Stimulated activated CD8-positive, alpha-beta memory T cell treated with anti-CD3 and anti-CD28 coated beads, Interleukin-12 subunit alpha, Interleukin-12 subunit beta, amount 100 ng/mL, for 4 hours (primary cell): ENCODE measurements around the gene CORO7.

Source experiments
- DNase-seq: peaks from one replicate; pipeline ENCODE4 v3.0.0-alpha.2; 2020; ENCODE audit warnings: low read depth

Gene CORO7

DNA sequence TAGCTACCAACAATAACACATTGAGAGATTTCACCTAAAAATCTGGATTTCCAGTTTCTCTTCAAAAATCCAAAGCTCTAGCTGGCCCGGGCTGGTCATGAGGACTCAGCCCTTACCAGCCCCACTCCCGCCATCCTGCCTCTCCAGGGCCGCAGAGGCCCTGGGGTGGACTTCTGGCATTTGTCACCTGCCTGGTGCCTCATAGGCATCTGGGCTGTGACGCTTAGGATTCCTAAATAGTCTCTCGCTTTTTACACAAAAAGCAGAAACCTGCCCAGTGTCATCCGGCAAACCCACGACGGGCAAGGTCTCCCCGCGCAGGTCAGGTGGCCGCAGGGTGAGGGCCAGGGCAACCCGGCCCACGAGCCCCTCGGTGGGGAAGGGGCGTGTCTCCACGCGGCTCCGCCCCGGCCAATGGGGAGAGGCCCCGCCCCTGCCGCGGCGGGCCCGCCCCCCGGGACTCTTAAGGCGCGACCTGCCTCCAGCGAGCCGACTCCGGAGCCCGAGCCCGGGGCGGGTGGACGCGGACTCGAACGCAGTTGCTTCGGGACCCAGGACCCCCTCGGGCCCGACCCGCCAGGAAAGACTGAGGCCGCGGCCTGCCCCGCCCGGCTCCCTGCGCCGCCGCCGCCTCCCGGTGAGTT lies 44.9 kb downstream of the CORO7 start, which contains the start of gene VASN:
TSS of gene VASN (plus strand) at position 492 of the 644 bp plus-strand sequence. CDS start 9,030 bp downstream, outside the sequence.
- peak; percentile 55 for DNase-seq

DNA sequence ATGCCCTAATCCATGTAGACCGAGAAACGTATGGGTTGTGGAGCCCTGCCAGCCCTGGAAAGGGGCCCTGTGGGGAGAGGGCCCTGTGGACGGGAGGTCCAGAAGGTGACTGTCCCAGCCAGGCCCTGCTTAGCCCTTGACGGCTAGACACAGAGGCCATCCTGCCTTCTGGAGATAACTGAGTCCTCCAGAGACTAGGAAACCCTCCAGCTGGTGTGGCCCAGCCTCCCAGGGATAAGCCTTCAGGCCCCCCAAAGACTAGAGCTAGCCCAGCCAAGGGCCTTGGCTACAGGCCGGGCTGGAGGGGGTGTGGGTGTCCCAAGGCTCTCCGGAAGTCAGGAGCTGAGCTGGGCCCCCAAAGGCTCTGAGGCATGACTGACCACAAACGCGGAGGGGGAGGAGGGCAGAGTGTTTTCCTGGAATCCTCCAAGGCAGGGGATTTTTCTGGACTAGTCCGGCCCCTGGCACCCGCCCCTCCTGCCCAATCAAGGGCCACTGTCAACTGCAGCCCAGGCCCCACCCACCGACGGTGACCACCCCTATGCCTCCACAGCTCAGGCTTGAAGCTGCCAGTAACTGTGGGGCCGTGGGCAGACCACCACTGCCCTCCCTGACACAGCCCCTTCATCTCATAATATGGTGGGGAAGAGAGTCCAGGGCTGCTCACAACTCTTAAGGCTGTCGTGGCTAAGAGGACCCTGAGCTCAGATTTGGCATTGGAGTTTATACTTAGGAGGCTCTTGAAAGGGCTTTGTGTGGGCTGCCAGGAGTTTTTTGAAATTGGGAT lies 45.6 kb downstream of the CORO7 start:
- DNase-seq: no peak

DNA sequence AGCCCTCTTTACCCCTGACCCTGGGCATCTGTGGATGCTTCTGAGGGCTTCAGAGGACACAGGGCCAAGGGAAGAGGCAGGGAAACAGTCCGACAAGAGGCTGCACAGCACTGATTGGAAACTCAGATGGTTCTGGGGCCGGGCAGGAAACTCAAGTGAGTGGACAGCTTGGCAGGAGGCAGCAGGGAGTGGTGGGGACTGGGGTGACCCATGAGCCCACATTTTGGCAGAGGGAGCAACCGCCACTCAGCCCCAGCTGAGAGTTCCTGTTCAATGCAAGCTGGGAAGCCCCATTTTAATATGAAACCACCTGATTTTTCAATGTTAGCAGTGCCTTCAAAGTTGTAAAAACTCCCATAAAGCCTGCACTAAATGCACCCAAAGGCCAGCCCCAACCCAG lies 46.2 kb downstream of the CORO7 start:
- no peak for DNase-seq

DNA sequence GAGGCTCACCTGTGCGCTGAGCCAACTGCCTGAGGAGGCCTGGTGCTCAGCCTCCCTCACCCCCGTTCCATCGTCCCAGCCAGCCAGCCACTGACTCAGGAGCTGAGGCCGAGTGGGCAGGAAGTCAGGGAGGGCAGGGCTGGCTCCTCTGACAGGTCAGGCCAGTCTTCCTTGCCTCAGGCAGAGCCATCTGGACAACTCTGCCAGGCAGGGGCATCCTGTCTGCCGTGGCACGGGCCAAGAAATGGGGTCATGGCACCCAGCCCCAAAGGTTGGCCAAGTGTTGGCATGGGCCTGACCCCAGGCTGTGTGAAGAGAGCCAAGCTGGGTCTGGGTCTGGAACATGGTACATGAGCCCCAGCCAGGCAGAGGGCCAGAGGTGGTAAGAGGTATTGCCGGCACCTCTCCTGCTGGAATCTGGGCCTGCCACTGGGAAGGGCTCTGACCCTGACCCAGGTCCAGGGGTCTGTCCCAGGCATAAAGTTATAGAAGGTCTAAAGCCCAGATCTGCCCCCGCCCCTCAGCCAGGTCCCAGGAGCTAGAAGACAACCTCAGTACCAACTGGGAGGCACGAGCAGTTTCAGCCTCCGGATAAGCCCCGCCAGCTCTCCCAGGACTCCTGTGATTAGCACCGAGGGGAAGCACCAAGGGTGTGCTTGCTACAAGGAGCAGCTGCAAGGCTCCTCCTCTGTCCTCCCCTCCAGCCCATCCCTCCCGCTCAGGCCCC lies 47.2 kb downstream of the CORO7 start:
- no peak for DNase-seq

DNA sequence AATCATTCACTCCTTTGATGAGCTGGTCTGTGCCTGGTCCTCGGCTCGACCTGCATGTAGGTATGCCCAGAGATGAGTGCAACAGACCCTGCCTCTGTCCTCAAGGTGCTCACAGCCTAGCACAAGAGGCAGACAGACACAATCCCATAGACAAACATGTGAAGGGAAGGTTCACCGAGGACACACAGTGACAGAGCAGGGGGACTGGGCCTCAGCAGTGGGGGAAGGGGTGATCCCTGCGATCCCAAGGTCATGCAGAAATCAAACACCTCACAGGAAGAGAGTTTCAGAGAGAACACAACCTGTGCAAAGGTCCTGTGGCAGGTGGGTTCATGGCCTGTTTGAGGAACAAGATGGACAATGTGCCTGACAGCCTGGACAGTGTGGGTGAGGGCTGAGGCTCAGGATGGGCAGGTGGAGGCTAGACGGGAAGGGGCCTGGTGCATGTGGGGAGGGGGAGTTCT lies 49.0 kb downstream of the CORO7 start:
- no peak for DNase-seq

DNA sequence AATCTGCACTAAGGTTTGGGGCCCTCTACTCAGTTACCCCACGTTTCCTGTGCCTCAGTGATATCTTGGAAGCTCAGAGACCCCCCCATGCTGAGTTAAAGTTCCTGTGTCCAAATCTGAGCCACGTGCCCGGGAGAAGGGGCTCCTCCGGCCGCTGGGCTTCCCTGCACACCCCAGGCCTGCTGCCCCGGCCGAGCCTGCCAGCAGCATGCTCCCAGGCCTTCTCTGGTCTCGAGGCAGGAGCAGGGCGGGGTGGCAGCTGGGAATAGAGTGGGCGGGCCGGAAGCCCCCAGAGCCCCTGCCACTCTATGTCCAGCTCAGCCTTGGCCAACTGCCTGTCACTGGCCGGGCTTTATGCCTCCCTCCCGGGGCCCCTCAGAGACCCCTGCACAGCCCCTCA lies 50.4 kb downstream of the CORO7 start:
- no peak for DNase-seq

DNA sequence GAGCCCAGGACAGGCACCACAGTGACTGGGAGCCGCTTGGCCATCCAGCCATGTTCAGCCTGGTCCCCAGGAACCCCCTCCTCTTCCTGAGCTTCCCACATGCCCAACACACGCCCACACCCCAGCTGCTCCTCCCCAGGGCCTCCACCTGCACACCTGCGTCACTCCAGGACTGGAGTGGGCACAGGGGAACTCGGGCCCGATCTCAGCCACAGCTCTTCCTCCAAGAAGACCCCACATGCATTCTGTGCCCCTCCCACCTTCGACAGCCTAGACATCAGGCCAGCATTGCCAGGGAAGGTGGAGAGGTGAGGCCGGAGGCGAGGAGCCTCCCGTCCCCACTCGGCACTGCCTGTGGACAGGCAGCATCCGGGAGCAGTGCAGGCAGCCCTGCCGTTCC lies 50.8 kb downstream of the CORO7 start:
- DNase-seq: no peak

DNA sequence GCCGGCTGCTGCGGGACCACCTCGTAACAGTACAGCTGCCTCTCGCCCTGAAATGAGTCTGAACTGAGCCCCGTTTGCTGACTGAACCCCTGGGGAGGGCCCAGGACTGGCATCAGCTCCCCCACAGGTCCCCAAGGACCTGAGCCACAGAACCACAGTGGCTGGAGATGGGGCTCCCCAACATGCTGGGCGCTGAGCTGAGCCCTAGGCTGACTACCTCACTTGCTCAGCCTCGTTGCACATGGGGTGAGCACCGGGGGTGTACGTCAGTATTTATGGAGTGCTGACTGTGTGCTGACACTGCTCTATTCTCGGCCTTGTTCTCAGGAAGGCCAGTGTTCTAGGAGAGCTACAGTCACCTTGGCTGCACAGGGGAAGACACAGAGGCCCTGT lies 51.4 kb downstream of the CORO7 start:
- no peak for DNase-seq

DNA sequence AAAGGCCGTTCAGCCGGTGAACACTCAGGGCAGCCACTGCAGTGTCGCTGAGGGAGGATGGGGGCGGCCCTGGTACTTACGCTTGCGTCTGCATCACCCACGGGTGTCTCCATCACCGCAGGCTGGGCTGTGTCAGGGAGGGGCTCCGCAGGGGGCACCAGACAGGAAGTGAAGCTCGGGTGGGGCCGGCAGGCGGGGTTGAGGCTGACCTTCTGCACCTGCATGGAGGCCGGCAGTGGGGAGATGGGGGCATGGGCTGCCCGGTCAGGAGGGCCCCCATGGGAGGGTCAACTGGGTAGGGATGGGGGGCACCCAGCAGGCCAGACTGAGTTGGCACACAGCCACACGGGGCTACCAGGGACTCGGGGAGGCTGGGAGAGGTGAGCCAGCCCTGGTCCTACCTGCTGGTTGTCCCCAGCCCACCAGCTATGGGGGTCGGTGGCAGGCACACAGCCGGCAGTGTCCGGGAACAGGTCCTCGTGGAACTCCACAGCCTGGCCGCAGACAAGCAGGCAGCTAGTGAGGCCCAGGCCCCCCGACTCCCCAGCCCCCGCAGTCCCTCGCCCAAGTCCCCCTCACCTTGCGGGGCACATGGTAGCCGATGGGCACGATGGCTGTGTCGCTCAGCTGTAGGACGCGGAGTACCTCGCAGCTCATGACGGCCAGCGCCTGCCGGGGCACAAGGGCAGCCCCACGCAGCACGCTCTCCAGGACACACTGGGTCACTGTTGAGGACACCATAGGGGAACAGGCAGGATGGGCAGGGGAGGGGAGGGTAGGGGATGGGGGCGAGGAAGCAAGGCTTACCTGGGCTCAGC lies 52.0 kb downstream of the CORO7 start:
- DNase-seq: no peak

DNA sequence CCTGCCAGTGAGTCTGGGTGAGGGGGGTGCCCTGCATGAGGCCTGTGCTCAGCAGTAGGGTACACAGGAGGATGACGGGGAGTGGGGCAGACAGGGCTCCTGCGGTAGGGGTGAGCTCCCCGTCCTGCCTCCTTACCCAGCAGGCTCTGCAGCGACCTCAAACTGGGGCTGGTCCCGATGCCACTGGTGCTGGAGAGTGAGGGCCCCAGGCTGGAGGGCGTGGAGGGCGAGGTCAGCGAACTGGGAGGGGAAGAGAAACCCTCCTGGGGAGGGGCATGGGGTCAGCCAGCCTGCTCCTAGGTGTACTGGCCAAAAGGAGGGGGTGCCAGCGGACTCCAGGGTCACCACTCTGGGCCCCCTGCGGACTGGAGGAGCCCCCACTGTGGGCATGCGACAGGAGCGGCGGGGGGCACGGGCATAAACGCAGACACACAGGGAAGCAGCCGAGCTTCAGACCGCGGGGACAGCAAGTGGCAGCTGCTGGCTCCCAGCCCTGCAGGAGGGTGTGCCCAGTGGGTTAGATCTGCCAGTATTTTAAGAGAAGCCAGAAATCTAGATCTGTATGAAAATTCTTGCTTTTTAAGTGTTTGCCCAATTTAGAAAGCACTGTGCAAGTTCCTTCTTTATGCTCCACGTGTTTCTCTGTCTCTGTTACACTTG lies 53.8 kb downstream of the CORO7 start:
- DNase-seq: no peak

DNA sequence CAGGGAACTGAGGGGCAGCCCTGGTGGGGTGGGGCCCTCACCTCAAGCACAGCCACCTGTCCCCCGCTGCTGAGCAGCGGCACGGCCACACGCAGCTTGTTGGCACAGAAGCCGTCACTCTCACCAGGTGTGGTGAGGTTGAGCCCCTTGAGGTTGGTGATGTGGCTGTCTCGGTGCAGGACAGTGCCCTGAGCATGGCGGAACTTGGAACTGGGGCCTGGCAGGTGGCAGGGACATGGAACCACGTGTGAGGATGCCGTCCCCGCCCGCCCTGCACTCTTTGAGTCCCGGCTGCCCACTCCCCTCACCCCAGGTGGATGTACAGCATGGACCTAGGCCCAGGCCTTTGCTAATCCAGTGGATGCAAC lies 54.5 kb downstream of the CORO7 start:
- no peak for DNase-seq

DNA sequence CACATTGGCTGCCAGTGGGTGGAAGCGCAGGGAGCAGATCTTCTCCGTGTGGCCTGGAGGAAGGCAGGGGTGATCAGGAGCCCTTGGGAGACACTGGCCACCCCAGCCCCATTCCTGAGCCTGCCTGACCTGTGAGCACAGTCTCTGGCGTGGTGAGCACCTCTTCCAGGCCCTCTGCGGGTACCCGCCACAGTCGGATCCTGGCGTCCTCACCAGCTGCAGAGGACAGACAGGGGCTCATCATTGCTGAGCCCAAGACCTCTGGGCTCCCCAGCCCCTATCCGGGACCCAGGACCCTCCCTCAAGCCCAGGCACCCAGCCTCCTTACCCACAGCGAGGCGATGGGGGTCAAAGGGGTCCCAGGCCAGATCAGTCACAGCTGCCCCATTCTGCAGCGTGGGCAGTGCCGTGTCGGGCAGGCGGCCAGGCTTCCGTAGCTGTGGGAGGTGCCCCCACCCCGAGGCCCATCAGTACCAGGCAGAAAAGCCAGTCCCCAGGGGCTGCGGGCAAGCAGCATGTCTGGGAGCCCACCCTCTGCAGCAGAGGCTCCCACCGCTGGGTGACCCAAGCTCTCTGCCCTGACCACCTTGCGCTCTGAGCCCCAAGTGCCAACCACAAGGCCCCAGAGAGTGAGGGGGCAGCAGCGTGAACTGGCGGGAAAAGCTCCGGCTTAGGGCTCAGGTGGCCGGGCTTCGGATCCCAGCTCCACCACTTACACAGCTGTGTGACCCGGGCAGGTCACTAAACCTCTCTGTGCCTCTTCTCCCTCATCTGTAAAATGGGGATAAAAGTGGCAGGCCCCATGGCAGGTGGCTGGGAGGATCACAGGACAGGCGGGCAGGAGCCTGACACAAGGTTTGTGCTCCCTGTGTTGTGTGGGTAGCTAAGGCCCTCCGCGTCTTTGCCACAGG lies 55.1 kb downstream of the CORO7 start:
- DNase-seq: no peak

DNA sequence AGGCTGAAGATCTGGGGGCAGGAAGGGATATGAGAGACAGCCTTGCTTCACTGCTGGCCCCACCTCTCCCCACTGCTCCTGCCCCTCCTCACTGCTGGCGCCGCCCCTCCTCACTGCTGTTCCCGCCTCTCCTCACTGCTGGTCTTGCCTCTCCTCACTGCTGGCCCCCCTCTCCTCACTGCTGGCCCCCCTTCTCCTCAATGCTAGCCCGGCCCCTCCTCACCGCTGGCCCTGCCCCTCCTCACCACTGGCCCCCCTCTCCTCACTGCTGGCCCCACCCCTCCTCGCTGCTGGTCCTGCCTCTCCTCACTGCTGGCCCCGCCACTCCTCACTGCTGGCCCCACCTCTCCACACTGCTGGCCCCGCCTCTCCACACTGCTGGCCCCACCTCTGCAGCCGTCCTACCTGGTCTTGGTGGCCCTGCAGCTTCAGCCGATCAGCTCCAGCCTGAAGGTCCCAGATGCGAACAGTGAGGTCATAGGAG lies 55.8 kb downstream of the CORO7 start:
- no peak for DNase-seq

DNA sequence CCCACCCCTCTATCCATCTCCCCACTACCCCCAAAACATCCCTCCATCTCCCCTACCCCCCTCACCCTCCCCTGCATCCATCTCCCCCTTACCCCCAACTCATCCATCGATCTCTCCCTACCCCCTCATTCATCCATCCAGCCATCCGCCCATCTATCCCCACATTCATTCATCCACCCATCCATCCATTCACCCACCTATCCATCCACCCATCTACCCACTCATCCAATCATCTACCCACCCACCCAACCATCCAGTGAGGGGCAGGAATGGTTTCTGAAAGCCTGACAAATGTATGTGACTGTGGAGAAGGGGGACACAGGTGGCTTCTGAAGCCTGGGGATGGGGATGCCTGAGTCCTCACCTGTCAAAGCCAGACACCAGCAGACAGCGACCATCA lies 56.5 kb downstream of the CORO7 start:
- no peak for DNase-seq

DNA sequence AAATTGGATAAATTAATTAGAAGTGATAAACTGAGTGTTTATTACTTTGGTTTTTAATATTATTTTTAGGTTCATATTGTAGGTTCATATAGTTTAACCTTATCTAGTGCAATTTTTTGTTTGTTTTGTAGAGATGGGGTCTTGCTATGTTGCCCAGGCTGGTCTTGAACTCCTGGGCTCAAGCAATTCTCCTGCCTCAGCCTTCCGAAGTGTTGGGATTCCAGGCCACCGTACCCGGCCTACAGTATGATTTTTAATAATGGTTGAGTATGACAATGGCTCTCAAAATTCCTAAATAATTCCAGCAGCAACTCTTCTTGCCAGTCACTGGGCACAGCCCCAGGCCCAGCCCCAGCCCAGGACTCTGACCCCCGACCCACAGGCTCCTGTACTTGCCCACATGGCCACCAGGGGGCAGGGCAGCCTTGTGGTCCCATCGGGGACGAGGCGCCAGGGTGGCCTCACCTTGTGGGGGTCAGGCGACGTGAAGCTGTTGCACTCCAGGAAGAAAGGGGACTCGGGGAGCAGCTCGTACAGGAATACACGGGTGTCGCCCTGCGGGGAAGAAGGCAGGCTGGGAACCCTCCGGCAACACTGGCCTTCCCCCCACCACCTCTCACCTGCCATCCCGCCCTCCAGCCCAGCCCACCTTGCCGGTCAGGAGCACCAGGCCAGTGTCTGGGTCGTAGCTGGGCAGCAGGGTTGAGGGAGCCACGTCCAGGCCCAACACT lies 57.4 kb downstream of the CORO7 start:
- peak; percentile 54 for DNase-seq

DNA sequence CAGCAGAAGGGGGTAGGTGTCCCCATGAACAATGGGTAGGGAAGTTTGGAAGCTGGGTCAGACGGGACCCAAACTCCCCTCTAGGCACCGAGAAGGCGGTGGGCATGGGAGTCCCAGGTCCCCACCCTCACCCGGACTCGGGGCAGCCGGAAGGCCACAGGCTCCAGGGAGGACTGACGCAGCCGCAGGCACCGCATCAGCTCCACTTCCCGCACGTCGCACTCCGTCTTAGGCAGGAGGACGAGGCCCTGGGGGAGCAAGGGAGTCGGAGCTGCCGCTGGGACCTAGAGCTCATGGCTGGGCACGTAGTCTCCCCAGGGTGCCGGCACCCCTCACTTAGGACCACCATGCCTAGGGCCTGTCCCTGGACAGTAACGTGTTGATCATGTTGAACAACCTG lies 58.2 kb downstream of the CORO7 start:
- no peak for DNase-seq

DNA sequence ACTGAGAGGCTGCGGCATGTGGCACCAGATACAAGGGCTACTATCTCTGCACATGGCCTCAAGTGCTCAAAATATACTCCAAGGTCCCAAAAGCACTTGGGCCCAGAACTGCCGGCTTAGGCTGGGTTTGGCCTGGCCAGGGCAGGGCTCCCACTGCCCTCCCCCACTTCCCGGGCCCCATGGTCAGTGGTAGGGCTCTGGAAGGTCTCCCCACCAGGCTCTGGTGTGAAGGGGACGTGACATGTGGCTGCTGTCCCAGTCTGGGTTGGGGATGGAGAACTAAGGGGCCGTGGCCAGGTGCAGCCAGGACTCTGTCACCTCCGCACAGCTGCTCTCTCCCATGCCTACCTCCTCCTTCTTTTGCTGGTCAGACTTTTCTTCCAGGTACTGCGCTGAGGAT lies 59.6 kb downstream of the CORO7 start:
- no peak for DNase-seq

DNA sequence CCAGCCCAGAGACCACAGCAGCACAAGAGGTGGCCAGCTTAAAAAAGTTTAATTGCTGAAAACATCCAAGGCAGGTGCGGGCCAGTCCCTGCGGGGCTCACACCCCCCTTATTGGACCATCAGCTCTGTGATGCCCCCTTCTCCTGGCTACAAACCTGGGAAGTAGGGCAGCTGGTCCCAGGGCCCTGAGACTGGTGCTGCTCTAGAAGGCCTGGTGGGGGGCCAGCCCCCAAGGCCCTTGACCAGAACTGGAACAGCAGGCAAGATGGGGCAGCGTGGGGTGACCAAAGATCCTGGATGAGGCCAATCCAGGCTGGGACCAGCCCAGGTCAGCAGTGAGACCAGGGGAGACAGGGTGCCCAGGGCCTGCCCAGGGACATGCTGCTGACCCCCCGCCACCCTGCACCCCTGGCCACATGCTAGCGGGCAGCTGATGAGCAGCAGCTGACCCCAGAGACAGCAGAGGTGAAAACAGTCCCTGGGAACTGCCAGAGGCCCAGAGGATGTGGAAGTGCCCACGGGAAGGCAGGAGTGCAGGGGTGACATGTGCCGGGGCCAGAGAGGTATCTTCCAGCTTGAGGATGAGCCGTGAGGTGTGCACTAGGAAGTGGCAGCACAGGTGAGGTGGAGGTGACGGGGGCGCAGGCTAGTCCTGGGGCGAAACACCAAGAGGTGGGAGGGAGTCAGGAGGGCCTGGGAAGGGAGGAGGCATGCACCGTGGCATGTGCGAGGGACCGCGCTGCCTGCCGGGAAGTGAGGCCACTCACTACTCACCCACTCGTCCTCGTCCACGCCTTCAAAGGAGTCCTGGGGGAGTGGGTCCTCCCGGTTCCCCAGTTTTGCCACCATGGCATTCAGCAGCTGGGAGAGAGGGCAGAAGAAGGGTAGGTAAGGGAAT lies 61.6 kb downstream of the CORO7 start:
- DNase-seq: no peak

DNA sequence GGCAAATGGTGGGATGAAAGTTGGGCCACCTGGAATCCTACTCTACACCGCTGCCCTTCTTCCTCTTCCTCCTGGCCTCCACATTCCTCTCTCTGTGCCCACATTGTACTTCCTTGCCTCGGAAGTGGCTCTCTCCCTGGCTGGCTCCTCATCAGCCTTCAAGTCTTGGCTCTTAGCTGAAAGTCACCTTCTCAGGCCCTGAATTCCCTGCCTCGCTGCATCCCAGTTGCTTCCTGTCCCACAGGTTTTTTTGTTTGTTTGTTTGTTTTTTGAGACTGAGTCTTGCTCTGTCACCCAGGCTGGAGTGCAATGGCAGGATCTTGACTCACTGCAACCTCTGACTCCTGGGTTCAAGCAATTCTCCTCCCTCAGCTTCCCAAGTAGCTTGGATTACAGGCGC lies 62.7 kb downstream of the CORO7 start:
- DNase-seq: no peak
